NCI-H82 treated with DMSO at 0.1 percent for 48 hours (cell line): ENCODE measurements around the gene ZCWPW2.

ENCODE experiments used
- DNase-seq: peaks from one replicate; lab custom pipeline; 2025; ENCODE audit not compliant: unreplicated experiment; lab: John Stamatoyannopoulos, UW

ZCWPW2 gene

GRCh38 chr3:28348629-28349468 is at the start of gene ZCWPW2, which contains the start of gene AZI2:
Gene ZCWPW2, plus strand, starts transcription at chr3:28348721. Its CDS starts 64,348 bp downstream, at chr3:28413069.
Gene AZI2, minus strand, starts transcription at chr3:28348824. Its CDS starts 8,207 bp downstream, at chr3:28340617.
- DNase-seq: peak; percentile 67

GRCh38 chr3:28299705-28300104 is 48.8 kb upstream of the ZCWPW2 start:
- DNase-seq: no peak

- DNase-seq: no peak
These were observed 48.1 kb upstream of the ZCWPW2 start for GRCh38 chr3:28300345-28300962.

GRCh38 chr3:28301688-28302087 is 46.8 kb upstream of the ZCWPW2 start:
- no peak for DNase-seq

- DNase-seq: no peak
These were observed 40.3 kb upstream of the ZCWPW2 start for GRCh38 chr3:28308196-28308595.

GRCh38 chr3:28315711-28316110 is 32.8 kb upstream of the ZCWPW2 start:
- no peak for DNase-seq

GRCh38 chr3:28316226-28316625 is 32.3 kb upstream of the ZCWPW2 start:
- no peak for DNase-seq

GRCh38 chr3:28317438-28318022 is 31.0 kb upstream of the ZCWPW2 start:
- no peak for DNase-seq

GRCh38 chr3:28320981-28321380 is 27.5 kb upstream of the ZCWPW2 start:
- DNase-seq: no peak

GRCh38 chr3:28322464-28322863 is 26.1 kb upstream of the ZCWPW2 start:
- no peak for DNase-seq

- DNase-seq: no peak
These were observed 22.0 kb upstream of the ZCWPW2 start for GRCh38 chr3:28326458-28326926.

- no peak for DNase-seq
These were observed 20.1 kb upstream of the ZCWPW2 start for GRCh38 chr3:28328188-28329151.

GRCh38 chr3:28334552-28334951 is 14.0 kb upstream of the ZCWPW2 start:
- DNase-seq: no peak

- DNase-seq: no peak
These were observed 13.3 kb upstream of the ZCWPW2 start for GRCh38 chr3:28335246-28335645.

GRCh38 chr3:28337230-28337629 is 11.3 kb upstream of the ZCWPW2 start:
- no peak for DNase-seq

GRCh38 chr3:28343144-28343543 is 5.4 kb upstream of the ZCWPW2 start:
- no peak for DNase-seq

- no peak for DNase-seq
These were observed 2.8 kb upstream of the ZCWPW2 start for GRCh38 chr3:28345690-28346089.

- no peak for DNase-seq
These were observed 902 bp upstream of the ZCWPW2 start for GRCh38 chr3:28347374-28348264.

- DNase-seq: no peak
These were observed 274 bp upstream of the ZCWPW2 start for GRCh38 chr3:28348265-28348628.

GRCh38 chr3:28349469-28350000 is 1.0 kb downstream of the ZCWPW2 start:
- no peak for DNase-seq
